ENCODE results near the gene CCSER1.

GRCh38 chr4:90227177-90227576 is 100.0 kb downstream of the CCSER1 start:
- no peak for TF ChIP-seq CTCF (IDR thresholded peaks at IDR 0.05)
- no peak for TF ChIP-seq POLR2A (IDR thresholded peaks at IDR 0.05)
